Colonic mucosa (tissue), 4 donors: Measurements from ENCODE around the gene EPN2. TPM values are rescaled to one million over a fixed set of nuclear protein-coding genes. Genes with fewer than 3 reads are reported as not detected.

Source experiments
- DNase-seq: peaks from one replicate; pipeline ENCODE4 v3.0.0-alpha.2; 2020
- H3K27ac ChIP-seq: fragments of 200-600 bp; one replicate; pipeline ENCODE4 v1.8.0; 2021
- H3K27me3 ChIP-seq: fragments of 200-600 bp; one replicate; pipeline ENCODE4 v1.8.0; 2021
- H3K36me3 ChIP-seq: fragments of 200-600 bp; one replicate; pipeline ENCODE4 v1.8.0; 2021
- H3K4me1 ChIP-seq: fragments of 200-600 bp; one replicate; pipeline ENCODE4 v1.8.0; 2021; ENCODE audit warnings: mild to moderate bottlenecking
- H3K4me3 ChIP-seq: fragments of 200-600 bp; one replicate; pipeline ENCODE4 v1.8.0; 2021
- H3K9ac ChIP-seq, 2 donors: one replicate each; pipeline ENCODE4 v1.7.0; 2013; ENCODE audit warnings: control low read depth in 2 of 2, low read depth in 2 of 2, low read length in 2 of 2
- H3K9me3 ChIP-seq: fragments of 200-600 bp; one replicate; pipeline ENCODE4 v1.8.0; 2021
- intact Hi-C: fragments of 100-400 bp; cut with DNase I; formaldehyde crosslinking; loops from one replicate; pipeline ENCODE4 v1.14.1; 2022
- total RNA-seq, 2 donors: library from RNA; stranded (reverse); fragmentation: NEBNext Ultra II Directional in 1 of 2; extraction: Animal tissue kit (Norgen Biotek cat#: 25700) in 1 of 2; gene quantifications; one replicate each; pipeline ENCODE4 v1.2.1, GENCODE V29; 2021
- TF ChIP-seq, protein P1 (sequence below): fragments of 200-600 bp; IDR thresholded peaks from one replicate; pipeline ENCODE4 v1.8.0; 2022; ENCODE audit warnings: antibody characterized with exemption, mild to moderate bottlenecking
- donor health status: healthy.
- donor health status: DM: no; HTN: no; CAD: no.
- donor health status: DM: no; HTN: no; CAD: no.

The EPN2 gene
- total RNA-seq, 2 donors from 2014 or later: 34.7 to 36.3 TPM

GRCh38 chr17:19307521-19307920 lies 70.4 kb downstream of the EPN2 start:
- TF ChIP-seq, protein P1, sequence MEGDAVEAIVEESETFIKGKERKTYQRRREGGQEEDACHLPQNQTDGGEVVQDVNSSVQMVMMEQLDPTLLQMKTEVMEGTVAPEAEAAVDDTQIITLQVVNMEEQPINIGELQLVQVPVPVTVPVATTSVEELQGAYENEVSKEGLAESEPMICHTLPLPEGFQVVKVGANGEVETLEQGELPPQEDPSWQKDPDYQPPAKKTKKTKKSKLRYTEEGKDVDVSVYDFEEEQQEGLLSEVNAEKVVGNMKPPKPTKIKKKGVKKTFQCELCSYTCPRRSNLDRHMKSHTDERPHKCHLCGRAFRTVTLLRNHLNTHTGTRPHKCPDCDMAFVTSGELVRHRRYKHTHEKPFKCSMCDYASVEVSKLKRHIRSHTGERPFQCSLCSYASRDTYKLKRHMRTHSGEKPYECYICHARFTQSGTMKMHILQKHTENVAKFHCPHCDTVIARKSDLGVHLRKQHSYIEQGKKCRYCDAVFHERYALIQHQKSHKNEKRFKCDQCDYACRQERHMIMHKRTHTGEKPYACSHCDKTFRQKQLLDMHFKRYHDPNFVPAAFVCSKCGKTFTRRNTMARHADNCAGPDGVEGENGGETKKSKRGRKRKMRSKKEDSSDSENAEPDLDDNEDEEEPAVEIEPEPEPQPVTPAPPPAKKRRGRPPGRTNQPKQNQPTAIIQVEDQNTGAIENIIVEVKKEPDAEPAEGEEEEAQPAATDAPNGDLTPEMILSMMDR: no peak
- H3K4me1 ChIP-seq: peaks cover 18% of the 10 kb centered on the region
- no peaks in the 10 kb centered on the region for H3K36me3 ChIP-seq
- no peak overlapping the region for H3K27ac ChIP-seq
- intact Hi-C loops: no loop called here
- H3K9ac ChIP-seq: no peak overlapping the region
- no peaks in the 10 kb centered on the region for H3K9me3 ChIP-seq
- no peak overlapping the region for H3K4me3 ChIP-seq
- no peaks in the 10 kb centered on the region for H3K27me3 ChIP-seq
- DNase-seq: no peak

DNA sequence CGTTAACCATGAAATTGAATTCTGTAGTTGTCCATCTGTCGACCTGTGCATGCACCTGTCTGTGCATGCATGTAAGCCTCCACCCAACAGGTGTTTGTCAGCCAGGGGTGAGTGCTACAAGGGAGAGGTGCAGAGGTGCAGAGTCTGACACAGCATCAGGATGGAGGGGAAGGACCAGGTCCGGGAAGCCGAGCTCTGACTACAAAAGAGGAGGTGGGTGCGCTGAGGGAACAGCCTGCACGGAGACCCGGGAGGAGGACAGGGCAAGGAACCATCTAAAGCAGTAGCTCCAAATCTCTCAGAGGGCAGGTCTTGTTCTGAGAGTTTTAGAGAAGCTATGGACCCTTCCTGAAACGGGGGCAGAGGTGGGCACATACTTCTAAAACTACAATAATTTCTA lies 71.2 kb downstream of the EPN2 start:
- H3K27me3 ChIP-seq: no peaks in the 10 kb centered on the region
- no peak overlapping the region for H3K4me3 ChIP-seq
- TF ChIP-seq, protein P1: no peak
- no peaks in the 10 kb centered on the region for H3K36me3 ChIP-seq
- DNase-seq: no peak
- H3K9ac ChIP-seq: no peak overlapping the region
- intact Hi-C loops: no loop called here
- H3K9me3 ChIP-seq: no peaks in the 10 kb centered on the region
- H3K27ac ChIP-seq: no peak overlapping the region
- H3K4me1 ChIP-seq: peaks cover 21% of the 10 kb centered on the region

DNA sequence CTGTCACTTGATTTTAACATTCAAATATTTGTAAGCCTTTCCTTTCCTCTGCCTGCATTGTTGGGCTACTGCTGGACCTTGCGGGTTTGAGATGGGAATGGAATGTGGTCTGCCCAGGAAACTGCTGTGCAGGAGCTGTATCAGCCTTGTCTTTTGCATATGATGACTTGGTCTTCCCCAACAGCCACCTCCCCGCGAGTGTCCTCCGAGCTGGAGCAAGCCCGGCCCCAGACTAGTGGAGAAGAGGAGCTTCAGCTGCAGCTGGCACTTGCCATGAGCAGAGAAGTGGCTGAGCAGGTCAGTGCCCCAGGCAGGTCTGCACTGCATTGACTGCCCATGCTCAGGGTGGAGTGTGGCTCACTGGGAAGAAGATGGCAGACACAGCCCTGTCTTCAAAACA lies 72.5 kb downstream of the EPN2 start:
- Histone ChIP-seq H3K27me3 (no peaks in the 10 kb centered on the region), H3K4me1 (peaks cover 19% of the 10 kb centered on the region), H3K36me3 (no peaks in the 10 kb centered on the region), H3K27ac (no peak overlapping the region), H3K9me3 (no peaks in the 10 kb centered on the region), H3K9ac (no peak overlapping the region), H3K4me3 (no peak overlapping the region)
- no peak for DNase-seq
- TF ChIP-seq, protein P1: no peak
- intact Hi-C loops: no loop called here

- Histone ChIP-seq H3K4me1 (peaks cover 19% of the 10 kb centered on the region), H3K9ac (no peak overlapping the region), H3K27ac (no peak overlapping the region), H3K4me3 (no peak overlapping the region), H3K27me3 (no peaks in the 10 kb centered on the region), H3K9me3 (no peaks in the 10 kb centered on the region), H3K36me3 (no peaks in the 10 kb centered on the region)
- intact Hi-C loops: no loop called here
- TF ChIP-seq, protein P1: no peak
- DNase-seq: no peak
Observed at GRCh38 chr17:19310151-19310550, 73.0 kb downstream of the EPN2 start.

- H3K36me3 ChIP-seq: no peaks in the 10 kb centered on the region
- TF ChIP-seq, protein P1: no peak
Observed at GRCh38 chr17:19311016-19311415, 73.8 kb downstream of the EPN2 start.

More at GRCh38 chr17:19311016-19311415, 73.8 kb downstream of the EPN2 start:
- H3K4me3 ChIP-seq: no peak overlapping the region
- H3K27me3 ChIP-seq: no peaks in the 10 kb centered on the region
- DNase-seq: no peak
- no peak overlapping the region for H3K27ac ChIP-seq
- peaks cover 17% of the 10 kb centered on the region for H3K4me1 ChIP-seq
- H3K9ac ChIP-seq: no peak overlapping the region
- intact Hi-C loops: no loop called here
- H3K9me3 ChIP-seq: no peaks in the 10 kb centered on the region
